GM12801 (cell line): ENCODE results near the gene CCDC187.

ENCODE experiments used
- CTCF ChIP-seq: IDR thresholded peaks from one replicate; pipeline ENCODE4 v1.5.1; 2011; ENCODE audit warnings: control low read depth; ENCODE audit not compliant: insufficient read length; ENCODE audit errors: extremely low read depth

Gene CCDC187

GRCh38 chr9:136230773-136231172 is 73.1 kb downstream of the CCDC187 start:
- TF ChIP-seq CTCF, result no peak

- TF ChIP-seq CTCF, result no peak
Observed at GRCh38 chr9:136230365-136230764, 73.5 kb downstream of the CCDC187 start.

- TF ChIP-seq CTCF, result no peak
Observed at GRCh38 chr9:136229096-136230065, 74.5 kb downstream of the CCDC187 start.

- TF ChIP-seq CTCF, result no peak
Observed at GRCh38 chr9:136228107-136228875, 75.6 kb downstream of the CCDC187 start.

GRCh38 chr9:136226680-136227407 is 77.0 kb downstream of the CCDC187 start:
- no peak for TF ChIP-seq CTCF

GRCh38 chr9:136225748-136226679 is 77.9 kb downstream of the CCDC187 start:
- TF ChIP-seq CTCF, result peak; percentile 79
